ENCODE measurements around the gene MAGOH. TPM values are rescaled to one million over a fixed set of nuclear protein-coding genes. Genes with fewer than 3 reads are reported as not detected.
A peak's percentile ranks its signal among the peaks of the same experiment; 100 is the strongest.
"Not testable (repeated sequence)": the region's sequence is repeated elsewhere in the genome, so short reads cannot be mapped to it uniquely, and the experiment has no call there.

Gene MAGOH
- total RNA-seq, 4 donors from 2014 or later = 5.0 to 48.6 (median 23.5) TPM

- TF ChIP-seq EP300 (IDR thresholded peaks at IDR 0.05; ENCODE audit: low read depth) = no peak
- TF ChIP-seq POLR2AphosphoS5 (IDR thresholded peaks at IDR 0.05) = no peak
- no peak for TF ChIP-seq CTCF (IDR thresholded peaks at IDR 0.05)
- no peak for TF ChIP-seq POLR2A (IDR thresholded peaks at IDR 0.05)
- intact Hi-C loops (cut with DNase I; ENCODE audit: low total_unique reads) (loop anchor here (10.0 kb wide), 2 partner anchors 173 to 273 kb away; no protein-coding TSS in a partner anchor), in situ Hi-C loops (cut with MboI; ENCODE audit: low pct_ligation_motif_present in 1 of 4, low pct_unique_long_range_greater_than_20kb in 1 of 4, low sequenced_read_pairs in 3 of 4) (loop anchor here in 3 of 4 donors (10.0 to 25.0 kb wide), 4 partner anchors 251 to 483 kb away; partner anchors contain the start of genes ECHDC2 (in 1 of the 3) and SCP2 (in 1 of the 3))
- no peak overlapping the region for H3K4me3 ChIP-seq
- 64 to 80% methylated on average over 2 to 4 of the region's 4 CpGs for WGBS, 2 donors (ENCODE audit: low coverage in 1 of 2)
- H3K27me3 ChIP-seq = no peaks in the 10 kb centered on the region
- DNase-seq = no peak
- no peaks in the 10 kb centered on the region for H3K36me3 ChIP-seq
- no peaks in the 10 kb centered on the region for H3K9me3 ChIP-seq
- peaks cover 1 to 26% (median 12%) of the 10 kb centered on the region in 4 donors for H3K4me1 ChIP-seq
- H3K27ac ChIP-seq = no peak overlapping the region
Measured at GRCh38 chr1:53188099-53188498, 50.2 kb downstream of the MAGOH start.

- in situ Hi-C loops (cut with MboI; ENCODE audit: low pct_ligation_motif_present in 1 of 4, low pct_unique_long_range_greater_than_20kb in 1 of 4, low sequenced_read_pairs in 3 of 4) = loop anchor here in 3 of 4 donors (10.0 to 25.0 kb wide), 4 partner anchors 250 to 483 kb away; partner anchors contain the start of genes ECHDC2 (in 1 of the 3) and SCP2 (in 1 of the 3)
- no peaks in the 10 kb centered on the region for H3K36me3 ChIP-seq
- WGBS, 2 donors (ENCODE audit: low coverage in 1 of 2) = 50 to 90% methylated on average over 1 of the region's 1 CpG
- H3K27me3 ChIP-seq = no peaks in the 10 kb centered on the region
- no peak overlapping the region for H3K4me3 ChIP-seq
- peaks cover 8 to 32% (median 18%) of the 10 kb centered on the region in 4 donors for H3K4me1 ChIP-seq
- DNase-seq = no peak
- no peak for TF ChIP-seq EP300 (IDR thresholded peaks at IDR 0.05; ENCODE audit: low read depth)
- no peak for TF ChIP-seq CTCF (IDR thresholded peaks at IDR 0.05)
- no peak for TF ChIP-seq POLR2AphosphoS5 (IDR thresholded peaks at IDR 0.05)
- no peak for TF ChIP-seq POLR2A (IDR thresholded peaks at IDR 0.05)
- intact Hi-C loops (cut with DNase I; ENCODE audit: low total_unique reads) = loop anchor here (10.0 kb wide), 2 partner anchors 173 to 273 kb away; no protein-coding TSS in a partner anchor
- H3K9me3 ChIP-seq = no peaks in the 10 kb centered on the region
- H3K27ac ChIP-seq = no peak overlapping the region
Measured at GRCh38 chr1:53187401-53187800, 50.9 kb downstream of the MAGOH start.

GRCh38 chr1:53186533-53186932 lies 51.8 kb downstream of the MAGOH start:
- H3K27ac ChIP-seq = peak overlapping the region in 2 of 4 donors; percentile 13 to 40
- WGBS, 2 donors (ENCODE audit: low coverage in 1 of 2) = 28 to 36% methylated on average over 2 to 3 of the region's 3 CpGs
- H3K36me3 ChIP-seq = no peaks in the 10 kb centered on the region
- TF ChIP-seq POLR2AphosphoS5 (IDR thresholded peaks at IDR 0.05) (no peak), EP300 (IDR thresholded peaks at IDR 0.05; ENCODE audit: low read depth) (no peak), POLR2A (IDR thresholded peaks at IDR 0.05) (no peak), CTCF (IDR thresholded peaks at IDR 0.05) (no peak)
- no peaks in the 10 kb centered on the region for H3K27me3 ChIP-seq
- no peak overlapping the region for H3K4me3 ChIP-seq
- peak; percentile 65 for DNase-seq
- peaks cover 11 to 36% (median 21%) of the 10 kb centered on the region in 4 donors for H3K4me1 ChIP-seq
- no peaks in the 10 kb centered on the region for H3K9me3 ChIP-seq
- intact Hi-C loops (cut with DNase I; ENCODE audit: low total_unique reads) = loop anchor here (10.0 kb wide), 2 partner anchors 172 to 272 kb away; no protein-coding TSS in a partner anchor
- in situ Hi-C loops (cut with MboI; ENCODE audit: low pct_ligation_motif_present in 1 of 4, low pct_unique_long_range_greater_than_20kb in 1 of 4, low sequenced_read_pairs in 3 of 4) = loop anchor here in 3 of 4 donors (10.0 to 25.0 kb wide), 4 partner anchors 249 to 482 kb away; partner anchors contain the start of genes ECHDC2 (in 1 of the 3) and SCP2 (in 1 of the 3)

- Histone ChIP-seq H3K4me1 (peaks cover 11 to 36% (median 21%) of the 10 kb centered on the region in 4 donors), H3K27ac (peak overlapping the region in 2 of 4 donors; percentile 13 to 40)
- H3K4me3 ChIP-seq, H3K36me3 ChIP-seq, H3K9me3 ChIP-seq, H3K27me3 ChIP-seq, DNase-seq: not testable (repeated sequence)
- intact Hi-C loops (cut with DNase I; ENCODE audit: low total_unique reads) (loop anchor here (10.0 kb wide), 2 partner anchors 171 to 271 kb away; no protein-coding TSS in a partner anchor), in situ Hi-C loops (cut with MboI; ENCODE audit: low pct_ligation_motif_present in 1 of 4, low pct_unique_long_range_greater_than_20kb in 1 of 4, low sequenced_read_pairs in 3 of 4) (loop anchor here in 3 of 4 donors (10.0 to 25.0 kb wide), 4 partner anchors 249 to 481 kb away; partner anchors contain the start of genes ECHDC2 (in 1 of the 3) and SCP2 (in 1 of the 3))
- WGBS, 2 donors (ENCODE audit: low coverage in 1 of 2) = 83 to 89% methylated on average over 2 of the region's 2 CpGs
Measured at GRCh38 chr1:53185955-53186297, 52.4 kb downstream of the MAGOH start.

All from transverse colon (tissue), 4 donors.